SH-SY5Y (cell line): Measurements from ENCODE around the gene ELMOD3.
A peak's percentile ranks its signal among the peaks of the same experiment; 100 is the strongest.

Experiments
- GATA2 ChIP-seq: IDR thresholded peaks from 2 replicates; pipeline ENCODE4 v1.6.1; 2011; ENCODE audit warnings: mild to moderate bottlenecking, low read depth, low read length
- GATA3 ChIP-seq: IDR thresholded peaks from 2 replicates; pipeline ENCODE4 v1.6.1; 2011; ENCODE audit warnings: low read depth, mild to moderate bottlenecking, low read length, moderate library complexity

GRCh38 chr2:85418132-85419008 lies 63.8 kb downstream of the ELMOD3 start, which contains the start of gene SH2D6:
- TF ChIP-seq GATA2 (peak; percentile 73), GATA3 (no peak)
